SW480 (cell line): Measurements from ENCODE around the gene CHMP5.

Source experiments
- DNase-seq: peaks from one replicate; pipeline ENCODE4 v3.0.0-alpha.2; 2016; ENCODE audit warnings: low spot score

The CHMP5 gene

GRCh38 chr9:33318225-33318624, 53.4 kb downstream of the CHMP5 start:
- DNase-seq: no peak

DNA sequence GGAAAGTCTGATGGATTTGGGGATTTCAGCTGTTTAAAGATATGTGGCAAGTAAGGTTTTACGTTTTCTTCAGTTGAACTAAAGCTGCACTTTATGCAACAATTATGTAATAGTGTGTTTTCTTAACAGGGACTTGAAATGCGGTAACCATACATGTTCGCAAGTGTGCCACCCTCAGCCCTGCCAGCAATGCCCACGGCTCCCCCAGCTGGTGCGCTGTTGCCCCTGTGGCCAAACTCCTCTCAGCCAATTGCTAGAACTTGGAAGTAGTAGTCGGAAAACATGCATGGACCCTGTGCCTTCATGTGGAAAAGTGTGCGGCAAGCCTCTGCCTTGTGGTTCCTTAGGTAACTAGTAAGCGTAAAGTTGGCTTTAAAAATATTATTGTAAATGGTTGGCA, 53.9 kb downstream of the CHMP5 start:
- DNase-seq: no peak

- no peak for DNase-seq
Measured at GRCh38 chr9:33320230-33320567, 55.4 kb downstream of the CHMP5 start.

- DNase-seq: no peak
Measured at GRCh38 chr9:33320568-33321261, 55.9 kb downstream of the CHMP5 start.

GRCh38 chr9:33329117-33329563, 64.3 kb downstream of the CHMP5 start:
- DNase-seq: no peak

DNA sequence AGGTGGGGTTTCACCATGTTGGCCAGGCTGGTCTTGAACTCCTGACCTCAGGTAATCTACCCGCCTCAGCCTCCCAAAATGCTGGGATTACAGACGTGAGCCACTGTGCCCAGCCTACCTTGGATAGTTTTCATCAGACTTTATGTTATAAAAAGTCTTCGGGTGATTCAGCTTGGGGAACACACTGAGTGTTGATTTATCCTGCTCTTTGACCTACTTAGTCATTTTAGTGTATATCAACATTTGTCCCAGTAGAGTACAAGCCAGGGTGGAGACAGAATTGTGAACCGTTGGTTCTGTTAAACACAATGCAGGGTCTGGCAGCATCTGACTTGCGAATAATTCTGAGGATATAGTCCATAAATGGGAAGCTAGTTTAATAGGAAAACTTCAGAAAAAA, 65.1 kb downstream of the CHMP5 start:
- no peak for DNase-seq

- no peak for DNase-seq
Measured at GRCh38 chr9:33331377-33331891, 66.6 kb downstream of the CHMP5 start.
